A673 (cell line): ENCODE measurements around the gene SEMA5A.

Experiments used
- CTCF ChIP-seq: fragments of 300-800, 200-600 bp; sonication (generic); conservative IDR thresholded peaks from 2 replicates; pipeline ENCODE4 v1.5.1; 2017; ENCODE audit warnings: low read depth, mild to moderate bottlenecking, antibody characterized with exemption, low read length, moderate library complexity, mixed read lengths
- EZH2 ChIP-seq: fragments of 200-600 bp; sonication (generic); IDR thresholded peaks from 2 replicates; pipeline ENCODE4 v1.6.1; 2017; ENCODE audit warnings: borderline replicate concordance, low read depth, mild to moderate bottlenecking, mixed read lengths, antibody characterized with exemption, low read length; ENCODE audit not compliant: poor library complexity, severe bottlenecking

DNA sequence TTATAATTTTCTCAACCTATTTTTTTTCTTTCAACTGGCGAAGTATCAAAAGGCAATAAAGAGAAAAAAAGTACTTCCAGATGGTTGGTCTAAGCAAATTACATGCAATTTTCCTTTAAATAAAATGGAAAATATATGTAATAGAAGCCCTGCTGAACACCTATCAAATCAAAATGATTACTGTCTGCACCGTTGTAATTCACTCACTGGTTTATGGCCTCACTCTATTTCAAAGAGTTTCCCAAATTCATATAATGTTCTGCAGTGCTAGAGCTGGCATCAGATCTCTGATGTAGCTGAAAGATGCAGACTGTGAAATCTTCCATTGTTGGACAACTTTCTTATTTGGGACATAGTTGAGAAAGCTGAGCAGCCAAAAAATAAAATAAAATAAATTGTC is 130.3 kb downstream of the SEMA5A start:
- TF ChIP-seq CTCF = no peak
- no peak for TF ChIP-seq EZH2
